ENCODE results near the gene ELF2.
"Not testable (repeated sequence)": the region's sequence is repeated elsewhere in the genome, so short reads cannot be mapped to it uniquely, and the experiment has no call there.

The ELF2 gene

DNA sequence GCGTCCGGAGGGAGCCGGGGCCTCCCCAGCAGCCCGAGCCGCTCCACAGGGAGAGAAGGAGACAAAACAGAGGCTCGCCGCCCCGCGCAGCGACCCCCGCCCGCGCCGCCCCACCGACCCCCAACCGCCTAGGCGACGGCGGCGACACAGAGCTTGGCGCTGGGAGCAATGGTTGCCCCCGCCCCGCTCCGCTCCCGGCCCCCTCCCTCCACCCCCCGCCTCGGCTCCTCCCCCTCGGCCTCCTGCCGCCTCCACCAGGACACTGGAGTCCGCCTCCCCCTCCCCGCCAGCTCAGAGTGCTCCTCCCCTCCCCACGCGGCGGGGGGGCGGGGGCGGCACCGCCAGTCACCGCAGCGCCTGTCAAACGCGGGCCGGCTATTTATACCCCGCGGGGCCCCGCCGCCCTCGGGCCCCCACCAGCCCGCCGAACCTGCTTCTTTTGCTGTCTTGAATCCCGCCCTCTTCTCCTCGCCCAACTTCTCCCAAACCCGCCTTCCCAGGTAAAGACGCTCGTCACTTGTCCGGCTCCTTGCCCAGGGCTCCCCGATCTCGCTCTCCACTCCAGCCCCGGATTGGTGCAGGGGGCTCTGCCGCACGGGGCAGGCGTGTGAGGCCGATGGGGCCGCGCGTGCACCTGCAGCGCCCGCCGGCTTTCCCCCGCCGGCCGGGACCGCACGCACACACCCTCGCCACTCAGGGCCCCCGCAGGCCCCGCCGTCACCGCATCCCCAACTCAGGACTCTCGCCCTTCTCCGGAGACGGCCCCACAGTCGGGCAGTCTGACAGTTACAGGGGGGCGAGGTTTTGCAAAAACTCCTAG lies at the start of gene ELF2:
TSS of gene ELF2 (minus strand) at position 170 of the 820 bp plus-strand sequence. CDS start 39,517 bp downstream, outside the sequence.
- peak; percentile 92 for DNase-seq (ENCODE audit: low spot score)

DNA sequence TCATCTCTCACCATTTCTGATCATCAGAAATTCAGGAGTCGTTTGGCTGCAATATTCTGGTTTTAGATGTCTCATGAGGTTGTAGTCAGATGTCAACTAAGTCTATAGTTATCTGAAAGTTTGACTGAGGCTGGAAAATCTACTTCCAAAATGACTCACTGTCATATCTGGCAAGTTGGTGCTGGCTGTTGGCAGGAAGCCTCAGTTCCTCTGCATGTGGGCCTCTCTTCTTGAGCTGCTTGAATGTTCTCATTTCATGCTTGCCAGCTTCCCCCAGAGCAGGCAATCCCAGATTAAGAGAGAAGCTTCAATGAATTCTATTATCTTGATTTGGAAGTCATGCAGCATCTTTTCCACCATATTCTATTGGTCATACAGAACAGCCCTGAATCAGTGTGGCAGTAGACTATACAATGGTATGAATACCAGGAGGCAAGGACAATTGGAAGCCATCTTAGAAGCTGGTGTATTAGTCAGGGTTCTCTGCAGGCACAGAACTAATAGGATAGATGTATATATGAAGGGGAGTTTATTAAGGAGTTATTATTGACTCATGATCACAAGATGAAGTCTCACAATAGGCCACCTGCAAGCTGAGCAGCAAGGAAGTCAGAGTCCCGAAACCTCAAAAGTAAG lies 46.8 kb upstream of the ELF2 start:
- no peak for DNase-seq (ENCODE audit: low spot score)

DNA sequence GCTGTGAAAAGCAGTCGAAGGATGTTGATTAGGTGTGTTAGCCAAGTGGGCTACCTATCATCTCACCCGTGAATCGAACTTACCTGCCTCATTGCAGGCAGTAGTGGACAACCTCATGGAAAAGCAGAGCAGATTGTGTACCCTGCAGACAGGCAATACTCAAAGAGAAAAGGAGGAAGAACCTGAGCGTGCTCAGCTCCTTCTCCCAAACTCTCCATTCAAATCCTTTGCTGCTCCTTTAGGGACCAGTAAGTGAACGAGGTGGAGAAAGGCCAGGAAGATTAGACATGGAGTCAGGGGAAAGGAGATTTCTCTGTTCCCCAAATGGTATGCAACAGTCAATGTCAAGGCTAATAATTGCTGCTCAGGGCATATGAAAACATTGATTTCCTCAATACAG lies 45.2 kb upstream of the ELF2 start:
- no peak for DNase-seq (ENCODE audit: low spot score)

DNA sequence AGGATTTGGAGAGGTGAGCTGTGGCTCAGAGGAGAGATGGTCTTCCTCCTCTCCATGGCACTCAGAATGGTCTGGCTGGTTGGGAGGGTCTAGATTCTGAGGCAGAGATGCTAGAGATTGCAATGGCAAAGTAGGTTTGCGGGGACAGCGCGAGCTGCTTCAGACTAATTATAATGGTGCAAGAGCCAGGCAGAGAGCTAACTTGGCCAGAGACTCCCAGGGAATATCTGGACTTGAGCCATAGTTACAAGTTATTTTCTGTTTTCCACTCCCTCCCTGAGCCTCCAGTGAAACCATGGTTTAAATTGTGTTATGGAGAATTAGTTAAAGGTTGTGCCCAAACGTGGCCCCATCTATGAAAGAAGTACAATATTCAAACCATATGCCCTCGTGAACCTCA lies 44.7 kb upstream of the ELF2 start:
- no peak for DNase-seq (ENCODE audit: low spot score)

DNA sequence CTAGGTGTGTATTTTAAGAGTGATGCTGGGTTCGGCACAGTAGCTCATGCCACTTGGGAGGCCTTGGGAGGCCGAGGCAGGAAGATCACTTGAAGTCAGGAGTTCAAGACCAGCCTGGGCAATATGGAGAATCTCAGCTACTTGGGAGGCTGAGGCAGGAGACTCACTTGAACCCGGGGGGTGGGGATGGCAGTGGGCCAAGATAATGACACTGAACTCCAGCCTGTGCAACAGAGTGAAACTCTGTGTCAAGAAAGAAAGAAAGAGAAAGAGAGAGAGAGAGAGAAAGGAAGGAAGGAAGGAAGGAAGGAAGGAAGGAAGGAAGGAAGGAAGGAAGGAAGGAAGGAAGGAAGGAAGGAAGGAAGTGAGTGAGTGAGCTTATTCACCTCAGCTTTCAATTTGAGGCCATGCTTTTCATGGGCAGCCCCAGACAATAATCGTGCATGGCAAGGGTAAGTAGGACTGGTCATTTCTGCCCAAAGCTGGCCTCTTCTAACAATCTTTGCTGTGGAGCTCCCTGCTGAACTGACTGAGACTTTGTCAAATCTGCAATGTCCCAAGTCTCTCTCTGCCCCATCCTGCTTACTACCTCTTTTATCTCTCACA lies 42.5 kb upstream of the ELF2 start:
- no peak for DNase-seq (ENCODE audit: low spot score)

DNA sequence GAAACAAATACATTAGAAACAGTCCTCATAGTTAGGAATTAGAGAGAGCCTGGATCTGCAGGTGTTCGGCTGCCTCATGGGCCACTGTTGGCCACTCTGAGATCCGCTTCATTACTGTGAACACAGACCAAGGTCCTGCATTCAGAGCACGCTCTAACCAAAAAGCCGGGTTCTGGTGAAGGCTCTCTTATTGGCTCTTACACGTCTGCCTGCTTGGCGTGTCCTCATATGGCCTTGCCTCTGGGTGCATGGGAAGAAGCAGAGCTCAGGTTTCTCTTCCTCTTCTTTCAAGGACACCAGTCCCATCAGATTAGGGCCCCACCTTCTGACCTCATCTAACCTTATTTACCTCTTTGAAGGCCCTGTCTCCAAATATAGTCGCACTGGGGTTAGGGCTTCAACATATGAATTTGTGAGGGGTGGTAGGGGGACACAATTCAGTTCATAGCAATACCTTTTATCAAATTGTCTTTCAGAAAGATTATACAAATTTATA lies 37.1 kb upstream of the ELF2 start:
- no peak for DNase-seq (ENCODE audit: low spot score)

DNA sequence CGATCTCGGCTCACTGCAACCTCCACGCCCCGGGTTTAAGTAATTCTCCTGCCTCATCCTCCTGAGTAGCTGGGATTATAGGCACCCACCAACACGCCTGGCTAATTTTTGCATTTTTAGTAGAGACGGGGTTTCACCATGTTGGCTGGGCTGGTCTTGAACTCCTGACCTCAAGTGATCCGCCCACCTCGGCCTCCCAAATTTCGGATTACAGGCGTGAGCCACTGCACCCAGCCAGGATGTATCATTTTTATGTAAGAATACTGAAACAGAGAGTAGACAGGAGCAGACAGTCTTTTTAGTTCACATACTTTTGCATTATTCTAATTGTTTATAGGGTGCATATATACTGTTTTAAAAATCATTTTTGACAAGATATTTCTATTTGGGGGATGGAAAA lies 36.6 kb upstream of the ELF2 start:
- not testable (repeated sequence) for DNase-seq (ENCODE audit: low spot score)

DNA sequence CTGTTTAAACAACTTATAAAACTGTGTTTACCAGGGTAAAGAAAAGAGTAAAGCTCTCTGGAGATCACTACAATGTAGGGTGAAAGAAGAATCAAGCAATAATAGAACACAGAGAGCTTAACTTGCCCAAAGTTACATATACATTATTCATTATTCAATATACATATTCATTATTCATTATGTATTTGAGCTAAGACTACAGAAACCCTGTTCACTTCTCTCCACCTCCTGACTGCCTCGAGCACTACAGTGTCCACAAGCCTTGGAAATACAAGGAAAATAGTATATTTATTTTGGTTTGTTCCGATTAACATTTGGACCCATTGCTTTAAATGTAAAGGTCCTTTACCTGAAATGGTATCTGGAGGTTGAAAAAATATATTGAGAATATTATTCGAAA lies 35.9 kb upstream of the ELF2 start:
- no peak for DNase-seq (ENCODE audit: low spot score)

DNA sequence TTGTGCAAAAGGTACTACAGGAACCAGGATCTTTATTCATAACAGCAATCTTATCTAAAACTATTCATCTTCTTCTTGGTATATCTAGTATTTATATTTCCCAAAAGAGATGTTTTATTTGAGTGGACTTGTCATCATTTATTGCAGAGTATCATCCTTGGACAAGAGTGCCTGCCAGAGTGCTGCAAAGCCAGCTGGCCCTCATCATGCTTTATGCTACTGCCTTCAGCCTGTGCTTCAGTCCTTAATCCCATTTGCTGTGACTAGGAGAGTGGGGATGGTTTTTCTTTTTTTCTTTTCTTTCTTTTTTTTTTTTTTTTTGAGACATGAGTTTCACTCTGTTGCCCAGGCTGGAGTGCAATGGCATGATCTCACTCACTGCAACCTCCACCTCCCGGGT lies 33.5 kb upstream of the ELF2 start:
- no peak for DNase-seq (ENCODE audit: low spot score)

DNA sequence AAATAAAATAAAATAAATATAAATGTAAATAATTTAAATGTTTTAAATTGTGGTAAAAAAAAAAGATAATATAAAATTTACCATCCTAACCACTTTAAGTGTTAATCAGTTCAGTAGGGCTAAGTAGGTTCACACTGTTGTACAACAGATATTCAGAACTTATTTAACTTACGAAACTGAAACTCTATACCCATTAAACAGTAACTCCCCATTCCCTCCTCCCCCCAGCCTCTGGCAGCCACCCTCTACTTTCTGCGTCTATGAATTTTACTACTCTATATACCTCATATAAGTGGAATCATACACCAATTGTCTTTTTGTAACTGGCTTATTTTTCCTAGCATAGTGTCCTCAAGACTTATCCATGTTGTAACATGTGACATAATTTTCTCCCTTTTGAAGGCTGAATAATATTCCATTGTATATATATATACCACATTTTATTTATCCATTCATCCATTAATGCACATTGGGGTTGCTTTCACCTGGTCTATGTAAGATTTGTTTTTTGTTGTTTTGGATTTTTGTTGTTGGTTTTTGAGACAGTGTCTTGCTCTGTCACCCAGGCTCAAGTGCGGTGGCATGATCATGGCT lies 32.5 kb upstream of the ELF2 start:
- DNase-seq (ENCODE audit: low spot score) = no peak

DNA sequence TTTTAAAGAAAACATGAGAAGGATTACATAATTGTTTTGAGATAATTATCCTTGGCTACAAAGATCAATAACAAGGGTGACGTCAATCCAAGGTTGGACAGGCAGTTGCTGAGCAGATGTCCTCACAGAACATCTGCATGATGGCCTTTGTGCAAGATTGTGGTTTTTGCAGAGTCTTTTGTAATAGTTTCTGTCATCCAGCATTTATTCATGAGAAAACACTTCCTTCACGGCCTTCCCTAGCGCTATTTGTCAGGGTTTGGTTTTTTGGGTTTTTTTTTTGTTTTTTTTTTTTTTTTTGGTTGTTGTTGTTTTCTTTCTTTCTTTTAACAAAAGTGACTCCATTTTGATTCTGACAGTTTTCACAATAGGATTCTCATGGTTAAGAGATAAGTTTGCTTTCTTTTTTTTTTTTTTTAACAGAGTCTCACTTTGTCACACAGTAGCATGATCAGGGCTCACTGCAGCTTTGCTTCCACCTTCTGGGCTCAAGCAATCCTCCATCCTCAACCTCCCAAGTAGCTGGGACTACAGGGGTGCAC lies 31.5 kb upstream of the ELF2 start:
- DNase-seq (ENCODE audit: low spot score) = no peak

DNA sequence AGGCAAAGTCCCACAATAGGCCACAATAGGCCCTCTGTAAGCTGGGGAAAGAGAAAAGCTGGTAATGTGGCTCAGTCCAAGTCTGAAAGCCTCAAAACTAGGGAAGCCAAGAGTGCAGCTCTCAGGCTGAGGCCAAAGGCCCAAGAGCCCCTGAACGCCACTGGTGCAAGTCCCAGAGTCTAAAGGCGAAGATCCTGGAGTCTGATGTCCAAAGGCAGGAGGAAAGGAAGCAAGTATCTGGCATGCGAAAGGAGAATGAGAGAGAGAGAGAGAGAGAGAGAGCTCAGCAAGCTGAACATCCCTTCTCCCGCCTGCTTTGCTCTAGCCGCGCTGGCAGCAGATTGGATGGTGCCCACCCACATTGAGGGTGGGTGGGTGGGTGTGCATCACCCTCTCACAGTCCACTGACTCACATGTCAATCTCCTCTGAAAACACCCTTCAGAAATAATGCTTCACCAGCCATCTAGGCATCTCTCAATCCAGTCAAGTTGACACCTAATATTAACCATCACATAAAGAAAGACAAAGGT lies 30.9 kb upstream of the ELF2 start:
- DNase-seq (ENCODE audit: low spot score) = no peak

DNA sequence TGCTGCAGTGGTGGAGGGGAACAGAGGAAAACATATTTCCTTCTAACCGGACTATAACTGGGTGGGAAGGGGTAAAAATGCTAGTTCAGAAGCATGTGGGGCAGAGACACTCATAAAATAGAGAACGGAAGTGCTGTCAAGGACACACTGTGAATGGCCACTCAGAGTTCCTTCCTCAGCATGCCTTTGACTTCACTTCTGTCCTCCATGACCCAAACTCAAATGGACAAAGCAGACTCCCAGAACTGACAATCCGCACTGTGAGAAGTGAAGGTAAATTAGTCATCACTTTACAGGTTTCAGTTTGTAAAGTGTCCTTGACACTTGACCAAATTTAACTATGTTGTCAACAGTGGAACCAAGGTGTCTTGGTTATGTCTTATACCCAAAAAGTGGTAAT lies 30.2 kb upstream of the ELF2 start:
- DNase-seq (ENCODE audit: low spot score) = no peak

DNA sequence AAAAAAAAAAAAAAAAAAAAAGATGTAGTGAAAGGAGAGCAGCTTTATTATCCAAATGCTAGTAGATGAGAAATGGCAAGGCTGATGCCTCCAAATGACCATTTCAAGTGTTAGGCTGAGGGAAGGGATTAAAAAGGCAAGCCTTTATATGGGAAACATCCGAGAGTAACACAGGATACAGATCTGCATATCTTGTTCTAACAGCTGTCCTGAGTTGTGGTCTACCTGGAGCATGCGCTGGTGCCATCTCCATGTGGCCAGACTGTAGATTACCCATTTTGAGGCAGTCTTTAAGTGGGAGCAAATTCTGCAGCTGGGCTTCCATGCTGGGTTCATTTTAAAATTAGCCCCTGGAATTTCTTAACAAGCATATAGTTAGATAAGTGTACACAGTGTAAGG lies 26.0 kb upstream of the ELF2 start:
- DNase-seq (ENCODE audit: low spot score) = no peak

DNA sequence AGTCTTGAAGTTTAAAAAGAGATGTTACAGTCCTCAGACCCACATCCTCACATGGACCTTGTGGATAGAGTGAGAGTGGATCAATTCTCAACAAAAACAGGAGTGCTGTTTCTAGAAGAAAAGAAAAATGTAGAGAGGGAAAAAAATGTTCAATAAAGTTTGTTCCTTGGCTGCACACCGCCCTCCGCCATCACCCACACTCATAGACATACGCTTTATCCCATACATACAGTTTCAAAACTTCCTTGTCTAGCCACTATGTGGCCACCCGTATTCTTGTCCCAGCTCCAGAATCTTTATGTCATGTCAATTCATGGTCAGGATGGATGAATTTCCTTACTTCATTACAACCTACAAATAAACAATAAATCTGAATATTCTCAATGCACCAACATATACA lies 23.5 kb upstream of the ELF2 start:
- DNase-seq (ENCODE audit: low spot score) = no peak

DNA sequence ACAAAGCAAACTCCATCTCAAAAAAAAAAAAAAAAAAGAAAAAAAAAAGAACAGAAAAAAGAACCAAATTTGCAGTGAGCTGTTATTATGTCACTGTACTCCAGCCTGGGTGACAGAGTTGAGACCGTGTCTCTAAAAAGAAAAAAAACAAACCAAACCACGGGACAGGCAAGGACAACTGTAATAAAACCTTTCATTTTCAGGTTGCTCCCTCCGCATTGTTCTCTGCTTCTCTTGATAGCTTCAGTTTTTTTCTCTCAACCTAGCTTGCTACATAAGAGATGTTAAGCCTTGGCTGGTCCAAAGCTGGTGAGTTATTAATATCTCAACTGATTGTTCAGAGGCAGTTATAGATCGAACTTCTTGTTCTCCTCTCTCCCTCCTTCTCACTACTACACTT lies 23.1 kb upstream of the ELF2 start:
- no peak for DNase-seq (ENCODE audit: low spot score)

DNA sequence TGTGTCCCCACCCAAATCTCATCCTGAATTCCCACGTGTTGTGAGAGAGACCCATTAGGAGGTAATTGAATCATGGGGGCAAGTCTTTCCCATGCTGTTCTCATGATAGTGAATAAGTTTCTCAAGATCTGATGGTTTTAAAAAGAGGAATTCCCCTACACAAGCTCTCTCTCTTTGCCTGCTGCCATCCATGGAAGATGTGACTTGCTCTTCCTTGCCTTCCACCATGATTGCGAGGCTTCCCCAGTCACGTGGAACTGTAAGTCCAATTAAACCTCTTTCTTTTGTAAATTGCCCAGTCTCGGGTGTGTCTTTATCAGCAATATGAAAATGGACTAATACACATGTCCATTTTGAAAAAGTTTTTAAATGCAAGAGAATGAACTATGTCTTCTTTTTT lies 20.2 kb upstream of the ELF2 start:
- DNase-seq (ENCODE audit: low spot score) = not testable (repeated sequence)

DNA sequence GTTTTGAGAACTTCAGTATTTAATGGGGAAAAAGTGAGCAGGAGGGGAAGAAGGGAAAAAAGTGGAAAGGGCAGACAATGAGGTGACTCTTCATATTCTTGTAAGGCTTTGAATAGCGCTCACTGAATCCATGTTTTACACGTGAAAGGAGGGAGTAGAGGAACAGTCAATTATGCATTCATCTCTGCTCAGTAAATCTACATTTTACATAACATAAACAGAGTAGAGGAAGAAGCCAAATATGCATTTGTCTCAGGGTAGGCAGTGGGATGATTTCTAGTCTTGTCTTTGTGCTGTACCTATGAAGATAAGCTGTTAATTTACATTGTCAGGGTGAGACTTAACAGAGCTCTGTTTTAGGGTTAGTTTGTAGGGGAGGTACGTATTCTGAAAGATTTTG lies 19.4 kb upstream of the ELF2 start:
- DNase-seq (ENCODE audit: low spot score) = no peak

DNA sequence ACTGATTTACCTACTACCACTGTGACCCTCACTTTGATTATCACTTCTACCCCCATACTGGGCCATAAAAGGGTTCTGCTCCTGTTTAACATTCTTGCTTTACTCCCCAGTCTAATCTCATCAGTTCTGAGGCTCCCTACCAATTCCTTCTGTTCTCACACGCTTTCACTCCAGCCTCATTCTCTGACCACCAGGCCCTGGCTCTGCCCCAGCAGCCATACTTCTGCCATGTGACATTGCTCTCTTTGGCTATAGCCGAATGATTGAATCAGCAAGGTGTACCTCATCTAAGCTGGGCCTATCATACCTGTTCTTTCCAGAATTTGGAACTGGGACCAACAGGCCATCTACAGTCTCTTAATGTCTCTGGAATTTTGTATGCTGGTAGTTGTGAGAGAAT lies 14.4 kb upstream of the ELF2 start:
- DNase-seq (ENCODE audit: low spot score) = no peak

DNA sequence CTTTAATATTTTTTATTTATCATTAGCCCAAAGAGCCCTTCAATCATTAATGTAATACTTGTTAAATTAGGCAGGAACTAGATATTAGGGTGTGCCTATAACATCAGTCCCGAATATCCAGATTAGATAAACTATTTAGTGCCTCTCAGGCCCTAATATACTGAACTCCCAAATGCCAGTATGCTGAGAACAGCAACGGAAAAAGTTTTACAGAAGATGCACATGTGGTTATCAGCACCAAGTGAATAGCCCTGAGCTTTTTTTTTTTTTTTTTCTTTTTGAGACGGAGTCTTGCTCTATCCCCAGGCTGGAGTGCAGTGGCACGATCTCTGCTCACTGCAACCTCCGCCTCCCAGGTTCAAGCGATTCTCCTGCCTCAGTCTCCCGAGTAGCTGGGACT lies 13.0 kb upstream of the ELF2 start:
- DNase-seq (ENCODE audit: low spot score) = no peak

DNA sequence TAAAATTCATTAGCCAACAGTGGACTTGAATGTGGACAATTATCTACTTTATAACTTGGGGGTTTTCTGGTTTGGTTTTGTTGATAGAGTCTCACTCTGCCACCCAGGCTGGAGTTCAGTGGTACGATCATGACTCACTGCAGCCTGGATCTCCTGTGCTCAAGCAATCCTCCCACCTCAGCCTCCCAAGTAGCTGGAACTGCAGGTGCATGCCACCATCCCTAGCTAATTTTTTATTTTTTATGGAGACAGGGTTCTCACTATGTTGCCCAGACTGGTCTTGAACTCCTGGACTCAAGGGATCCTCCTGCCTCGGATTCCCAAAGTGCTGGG lies 12.4 kb upstream of the ELF2 start:
- no peak for DNase-seq (ENCODE audit: low spot score)

DNA sequence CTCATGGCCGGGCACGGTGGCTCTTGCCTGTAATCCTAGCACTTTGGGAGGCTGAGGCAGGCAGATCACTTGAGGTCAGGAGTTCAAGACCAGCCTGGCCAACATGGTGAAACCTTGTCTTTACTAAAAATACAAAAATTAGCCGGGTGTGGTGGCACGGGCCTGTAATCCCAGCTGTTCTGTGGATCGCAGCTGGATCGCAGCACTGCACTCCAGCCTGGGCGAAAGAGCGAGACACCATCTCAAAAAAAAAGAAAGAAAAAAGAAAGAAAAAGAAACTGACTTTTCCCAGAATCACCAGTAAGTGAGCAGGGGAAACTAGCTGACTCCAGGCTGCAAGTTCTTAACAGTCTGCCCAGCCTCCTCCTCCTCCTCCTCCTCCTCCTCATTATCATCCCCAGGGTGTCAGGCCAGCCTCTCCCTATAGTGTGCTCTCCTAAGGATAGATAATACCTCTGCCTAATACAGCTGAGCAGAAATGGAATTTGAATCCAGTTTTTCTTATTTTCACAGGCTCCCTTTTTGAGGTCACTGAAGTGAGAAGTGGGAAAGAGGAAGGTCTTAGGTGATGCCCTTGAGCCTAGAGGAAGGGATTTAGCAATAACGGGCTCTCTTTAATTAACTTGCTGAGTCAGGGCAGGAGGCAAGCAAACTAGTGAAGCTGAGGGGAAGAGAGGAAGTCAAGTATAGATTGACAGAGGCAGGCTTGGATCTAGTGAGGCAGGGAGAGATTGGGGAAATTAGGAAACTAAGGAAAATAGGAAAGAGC lies 11.8 kb upstream of the ELF2 start:
- no peak for DNase-seq (ENCODE audit: low spot score)
